HepG2 (cell line): ENCODE measurements around the gene PPP1R16B. TPM values are rescaled to one million over a fixed set of nuclear protein-coding genes. Genes with fewer than 3 reads are reported as not detected.
"Not testable (repeated sequence)": the region's sequence is repeated elsewhere in the genome, so short reads cannot be mapped to it uniquely, and the experiment has no call there.

ENCODE experiments used
- ATAC-seq: fragments of 200-7000 bp; cut with Tn5 transposase; 3 replicates; pipeline ENCODE4 v1.9.1; 2020; ENCODE audit warnings: mild to moderate bottlenecking, moderate library complexity
- BruUV-seq: library from RNA; stranded (reverse); fragments of 400-500 nt; replicated peaks from 2 replicates; lab custom pipeline; 2021; lab: Mats Ljungman, UMichigan
- CTCF ChIA-PET: fragments of 300-600 bp; formaldehyde crosslinking; extraction: SDS; loops from one replicate; lab custom pipeline; 2021; ENCODE audit warnings: low total read pairs, inconsistent platforms, low intra/inter-chr PET ratio; lab: Yijun Ruan, JAX
- POLR2A ChIA-PET: fragments of 350-600 bp; sonication (Branson Sonifier 250); formaldehyde crosslinking; loops from one replicate; lab custom pipeline; 2020; ENCODE audit warnings: antibody characterized with exemption, inconsistent platforms; lab: Yijun Ruan, JAX
- DNase-seq: peaks from one replicate; pipeline ENCODE4 v3.0.0-alpha.2; 2015; ENCODE audit warnings: low spot score
- FAIRE-seq: peaks from 3 replicates; lab custom pipeline; 2011; peaks lifted over from hg19 to GRCh38; lab: Jason Lieb, UNC
- H2AFZ ChIP-seq: one replicate; pipeline ENCODE4 v1.6.1; 2011; ENCODE audit warnings: low read length, inconsistent platforms
- H3K27ac ChIP-seq: fragments of 300-600 bp; 3 replicates; pipeline ENCODE4 v1.8.0; 2011; ENCODE audit warnings: mixed run types, mild to moderate bottlenecking, mixed read lengths, low read length, inconsistent platforms; ENCODE audit not compliant: insufficient read depth; ENCODE audit errors: extremely low read length
- H3K27me3 ChIP-seq, 2 experiments: fragments of 200-600 bp in 1 of 2; 2 replicates in 1 of 2; 3 replicates in 1 of 2; pipeline versions ENCODE4 v1.6.0 to v1.8.0; 2011; ENCODE audit warnings: low read length in 2 of 2, mild to moderate bottlenecking in 2 of 2, moderate library complexity in 2 of 2, inconsistent platforms in 1 of 2; ENCODE audit not compliant: insufficient read depth in 2 of 2, control insufficient read depth in 1 of 2
- H3K36me3 ChIP-seq, 2 experiments: fragments of 200-600 bp in 1 of 2; replicated peaks in 1 of 2; 2 replicates in 1 of 2; 3 replicates in 1 of 2; pipeline versions ENCODE4 v1.5.1 to v1.8.0; 2011; ENCODE audit warnings: low read length in 2 of 2, inconsistent platforms in 1 of 2; ENCODE audit not compliant: insufficient read depth in 2 of 2, control insufficient read depth in 1 of 2
- H3K4me1 ChIP-seq: 2 replicates; pipeline ENCODE4 v1.5.1; 2012; ENCODE audit warnings: low read length, inconsistent platforms; ENCODE audit not compliant: insufficient read depth
- H3K4me2 ChIP-seq: 2 replicates; pipeline ENCODE4 v1.6.0; 2011; ENCODE audit warnings: low read depth, low read length, inconsistent platforms
- H3K4me3 ChIP-seq, 3 experiments: fragments of 200-600 bp in 1 of 3; sonication (generic), shearing (Covaris generic) in 1 of 3; replicated peaks in 1 of 3; 2 replicates each; pipeline ENCODE4 v1.5.1; 2011 to 2016; ENCODE audit warnings: low read length in 3 of 3, inconsistent platforms in 2 of 3, low read depth in 2 of 3, mild to moderate bottlenecking in 2 of 3, control low read depth in 1 of 3, mixed read lengths in 1 of 3; ENCODE audit not compliant: insufficient read depth in 1 of 3
- H3K79me2 ChIP-seq: one replicate; pipeline ENCODE4 v1.6.1; 2011; ENCODE audit warnings: low read length, inconsistent platforms; ENCODE audit not compliant: insufficient read depth
- H3K9ac ChIP-seq: 2 replicates; pipeline ENCODE4 v1.6.0; 2011; ENCODE audit warnings: mild to moderate bottlenecking, low read depth, low read length, inconsistent platforms; ENCODE audit not compliant: insufficient read depth
- H3K9me3 ChIP-seq: 2 replicates; pipeline ENCODE4 v1.5.1; 2012; ENCODE audit warnings: mild to moderate bottlenecking, low read length
- H4K20me1 ChIP-seq: 2 replicates; pipeline ENCODE4 v1.6.0; 2011; ENCODE audit warnings: inconsistent platforms, mild to moderate bottlenecking, low read length, moderate library complexity; ENCODE audit not compliant: insufficient read depth
- ATF7 ChIP-seq, 2 experiments: fragments of 450-650 bp in 1 of 2; sonication (generic) in 1 of 2; formaldehyde crosslinking in 1 of 2; IDR thresholded peaks; 2 replicates each; pipeline versions ENCODE4 v1.4.0 to v1.6.1; 2016 to 2020; ENCODE audit warnings: antibody characterized with exemption in 1 of 2, mild to moderate bottlenecking in 1 of 2, missing genetic modification reagents in 1 of 2
- CAMTA2 ChIP-seq: sonication (generic); formaldehyde crosslinking; IDR thresholded peaks from 2 replicates; pipeline ENCODE4 v1.4.0; 2020; ENCODE audit warnings: mild to moderate bottlenecking, missing genetic modification reagents, borderline replicate concordance
- HBP1 ChIP-seq: IDR thresholded peaks from 2 replicates; pipeline ENCODE4 v1.6.1; 2016; ENCODE audit warnings: low read depth, control low read depth
- WGBS: methylation state at CpG from one replicate; pipeline ENCODE4 v1.1.6; 2017; ENCODE audit warnings: low lambda C conversion rate; 5-methylcytosine and 5-hydroxymethylcytosine counted together
- in situ Hi-C: cut with HindIII; loops from 2 replicates; pipeline ENCODE4 v1.10.0; 2017; ENCODE audit warnings: low pct_unique_long_range_greater_than_20kb; ENCODE audit not compliant: extremely low pct_ligation_motif_present
- intact Hi-C: fragments of 100-400 bp; cut with micrococcal nuclease; formaldehyde crosslinking; loops from one replicate; pipeline ENCODE4 v1.10.0; 2022; ENCODE audit not compliant: unreplicated experiment
- polyA plus RNA-seq, 8 experiments: library from polyadenylated mRNA; depleted of rRNA in 3 of 8; stranded (reverse) in 7 of 8; unstranded in 1 of 8; fragments of >200 nt; fragmentation: Illumina TruSeq in 4 of 8; extraction: Trizol in 4 of 8; gene quantifications; 2 replicates each; pipeline versions ENCODE4 v1.2.1 to v1.2.3, GENCODE V29; 2011 to 2016; ENCODE audit warnings: low read depth in 4 of 8, missing spikeins in 1 of 8, mixed read lengths in 1 of 8; ENCODE audit not compliant: insufficient read depth in 1 of 8
- total RNA-seq, 5 experiments: library from RNA; depleted of rRNA; stranded (reverse); fragments of >200 nt; fragmentation: Illumina TruSeq; extraction: Trizol; gene quantifications; 2 replicates each; pipeline ENCODE4 v1.2.3, GENCODE V29; 2016; ENCODE audit warnings: low read depth in 1 of 5

The PPP1R16B gene
- total and polyA plus RNA-seq, 2 of the 13 experiments (the other 11 are each of a cell fraction or from before 2014, with no cell fraction given) = 0.02 to 0.11 TPM

- CTCF ChIA-PET = no interaction called here
- no peaks in the 10 kb centered on the region for H3K9me3 ChIP-seq
- 0 out of 2 replicates have a peak, but pooled peaks cover 4% of the 10 kb centered on the region for H3K4me1 ChIP-seq
- H3K9ac ChIP-seq = no peak overlapping the region
- H2AFZ ChIP-seq = no peak overlapping the region
- no peak for DNase-seq
- peaks cover 3 to 36% of the 10 kb centered on the region in 2 experiments; a peak in 4 of 5 replicates for H3K27me3 ChIP-seq
- TF ChIP-seq CAMTA2 (CRISPR knock-in tag) (no peak), HBP1 (CRISPR knock-in tag) (no peak)
- TF ChIP-seq, all 625 proteins: peak for 0
- FAIRE-seq = no peak
- 44% methylated on average over 4 of the region's 4 CpGs for WGBS
- Histone ChIP-seq H3K4me2 (no peak overlapping the region), H3K27ac (no peak overlapping the region), H3K36me3 (no peaks in the 10 kb centered on the region), H4K20me1 (no peaks in the 10 kb centered on the region), H3K4me3 (no peak overlapping the region), H3K79me2 (no peaks in the 10 kb centered on the region)
- in situ Hi-C loops = no loop called here
- POLR2A ChIA-PET = interaction anchor here (0.9 kb wide), 1 partner anchor 117 kb away, joined by 3 read pairs; no protein-coding TSS in a partner anchor
- intact Hi-C loops = no loop called here
- ATAC-seq = no peak
- BruUV-seq = no TSS peak
Measured at GRCh38 chr20:38812709-38813573, 7.4 kb downstream of the PPP1R16B start.

GRCh38 chr20:38813574-38813962 lies 8.1 kb downstream of the PPP1R16B start:
- H3K36me3 ChIP-seq; FAIRE-seq; POLR2A ChIA-PET; intact Hi-C loops; CTCF ChIA-PET; H3K4me3 ChIP-seq; H3K79me2 ChIP-seq; BruUV-seq; in situ Hi-C loops; H3K9me3 ChIP-seq; H3K4me2 ChIP-seq; H3K4me1 ChIP-seq; H4K20me1 ChIP-seq; DNase-seq; H2AFZ ChIP-seq; ATAC-seq; H3K9ac ChIP-seq; H3K27ac ChIP-seq; TF ChIP-seq ATF7 (CRISPR knock-in tag; IDR thresholded peaks at IDR 0.05): not testable (repeated sequence)
- TF ChIP-seq ATF7 (IDR thresholded peaks at IDR 0.05) = peak; percentile 62; the same call in 1 of the 2 replicates
- H3K27me3 ChIP-seq = peaks cover 2 to 31% of the 10 kb centered on the region in 2 experiments; a peak in 4 of 5 replicates
- WGBS = 59% methylated on average over 6 of the region's 6 CpGs
